ENCODE results near the gene CFAP57. TPM values are rescaled to one million over a fixed set of nuclear protein-coding genes. Genes with fewer than 3 reads are reported as not detected.

The CFAP57 gene
- total RNA-seq, 2 donors from 2014 or later: 0.66 TPM; not detected in 1

GRCh38 chr1:43217747-43218146, 45.6 kb downstream of the CFAP57 start:
- TF ChIP-seq CTCF (IDR thresholded peaks at IDR 0.05): no peak
- intact Hi-C loops (cut with DNase I): no loop called here
- no peak overlapping the region for H3K4me3 ChIP-seq

GRCh38 chr1:43220905-43221778, 49.0 kb downstream of the CFAP57 start:
- H3K9ac ChIP-seq (ENCODE audit: low read depth in 2 of 2, low read length in 2 of 2): no peak overlapping the region
- TF ChIP-seq CTCF (IDR thresholded peaks at IDR 0.05): no peak
- H3K9me3 ChIP-seq: no peaks in the 10 kb centered on the region
- H3K27me3 ChIP-seq: no peaks in the 10 kb centered on the region
- no peaks in the 10 kb centered on the region for H3K4me1 ChIP-seq
- intact Hi-C loops (cut with DNase I): no loop called here
- H3K4me3 ChIP-seq: no peak overlapping the region
- H3K27ac ChIP-seq: no peak overlapping the region
- no peaks in the 10 kb centered on the region for H3K36me3 ChIP-seq
- no peak for DNase-seq

More at GRCh38 chr1:43217747-43218146, 45.6 kb downstream of the CFAP57 start:
- H3K27me3 ChIP-seq: no peaks in the 10 kb centered on the region
- no peak overlapping the region for H3K9ac ChIP-seq (ENCODE audit: low read depth in 2 of 2, low read length in 2 of 2)
- no peak for DNase-seq
- no peak overlapping the region for H3K27ac ChIP-seq
- no peaks in the 10 kb centered on the region for H3K4me1 ChIP-seq
- no peaks in the 10 kb centered on the region for H3K9me3 ChIP-seq
- no peaks in the 10 kb centered on the region for H3K36me3 ChIP-seq

GRCh38 chr1:43221797-43222196, 49.7 kb downstream of the CFAP57 start:
- Histone ChIP-seq H3K27me3 (no peaks in the 10 kb centered on the region), H3K36me3 (no peaks in the 10 kb centered on the region), H3K4me1 (no peaks in the 10 kb centered on the region), H3K4me3 (no peak overlapping the region), H3K27ac (no peak overlapping the region), H3K9ac (ENCODE audit: low read depth in 2 of 2, low read length in 2 of 2) (no peak overlapping the region), H3K9me3 (no peaks in the 10 kb centered on the region)
- intact Hi-C loops (cut with DNase I): no loop called here
- DNase-seq: no peak
- TF ChIP-seq CTCF (IDR thresholded peaks at IDR 0.05): no peak

GRCh38 chr1:43222879-43223278, 50.7 kb downstream of the CFAP57 start:
- no peak for DNase-seq
- H3K27ac ChIP-seq: no peak overlapping the region
- no peak for TF ChIP-seq CTCF (IDR thresholded peaks at IDR 0.05)

GRCh38 chr1:43225168-43225567, 53.0 kb downstream of the CFAP57 start:
- Histone ChIP-seq H3K27me3 (no peaks in the 10 kb centered on the region), H3K4me3 (no peak overlapping the region), H3K4me1 (no peaks in the 10 kb centered on the region), H3K27ac (no peak overlapping the region), H3K9ac (ENCODE audit: low read depth in 2 of 2, low read length in 2 of 2) (no peak overlapping the region), H3K36me3 (no peaks in the 10 kb centered on the region), H3K9me3 (no peaks in the 10 kb centered on the region)
- TF ChIP-seq CTCF (IDR thresholded peaks at IDR 0.05): no peak
- DNase-seq: no peak
- intact Hi-C loops (cut with DNase I): loop anchor here (5.0 kb wide), 1 partner anchor 192 kb away; no protein-coding TSS in a partner anchor

More at GRCh38 chr1:43222879-43223278, 50.7 kb downstream of the CFAP57 start:
- Histone ChIP-seq H3K4me1 (no peaks in the 10 kb centered on the region), H3K9me3 (no peaks in the 10 kb centered on the region), H3K36me3 (no peaks in the 10 kb centered on the region), H3K27me3 (no peaks in the 10 kb centered on the region), H3K4me3 (no peak overlapping the region), H3K9ac (ENCODE audit: low read depth in 2 of 2, low read length in 2 of 2) (no peak overlapping the region)
- intact Hi-C loops (cut with DNase I): no loop called here

Measured in colonic mucosa (tissue), 4 donors.